ENCODE measurements around the gene ALG1L2.
"Not testable (repeated sequence)": the region's sequence is repeated elsewhere in the genome, so short reads cannot be mapped to it uniquely, and the experiment has no call there.

ALG1L2 gene, protein sequence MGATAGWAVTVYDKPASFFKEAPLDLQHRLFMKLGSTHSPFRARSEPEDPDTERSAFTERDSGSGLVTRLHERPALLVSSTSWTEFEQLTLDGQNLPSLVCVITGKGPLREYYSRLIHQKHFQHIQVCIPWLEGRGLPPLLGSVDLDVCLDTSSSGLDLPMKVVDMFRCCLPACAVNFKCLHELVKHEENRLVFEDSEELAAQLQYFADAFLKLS
- 0 to 0.37 (median 0.18) reads per million in 4 experiments for total RNA-seq

- DNase-seq, result no peak
These were observed at the start of gene ALG1L2 for GRCh38 chr3:130081351-130081881. ALG1L2 (plus strand) TSS chr3:130081831; CDS start chr3:130082017, 186 bp downstream.

GRCh38 chr3:130037126-130037815 lies 44.4 kb upstream of the ALG1L2 start:
- not testable (repeated sequence) for DNase-seq

- DNase-seq, result not testable (repeated sequence)
These were observed 38.9 kb upstream of the ALG1L2 start for GRCh38 chr3:130042736-130043135.

- not testable (repeated sequence) for DNase-seq
These were observed 38.0 kb upstream of the ALG1L2 start for GRCh38 chr3:130043658-130044057.

DNA sequence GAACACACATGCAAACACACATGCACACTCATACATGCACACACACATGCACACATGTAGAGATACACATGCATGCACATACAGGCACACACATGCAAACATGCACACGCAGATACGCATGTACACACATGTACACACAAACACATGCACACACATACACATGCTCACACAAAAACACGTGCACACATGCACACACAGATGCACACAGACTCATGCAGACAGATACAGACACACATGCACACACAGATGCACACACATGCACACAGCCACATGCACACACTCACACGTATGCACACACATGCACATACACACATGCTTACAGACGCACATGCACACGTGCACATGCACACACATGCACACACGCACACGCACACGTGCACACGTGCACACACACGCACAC lies 37.3 kb upstream of the ALG1L2 start:
- no peak for DNase-seq

- DNase-seq, result no peak
These were observed 32.9 kb upstream of the ALG1L2 start for GRCh38 chr3:130048726-130049125.

DNA sequence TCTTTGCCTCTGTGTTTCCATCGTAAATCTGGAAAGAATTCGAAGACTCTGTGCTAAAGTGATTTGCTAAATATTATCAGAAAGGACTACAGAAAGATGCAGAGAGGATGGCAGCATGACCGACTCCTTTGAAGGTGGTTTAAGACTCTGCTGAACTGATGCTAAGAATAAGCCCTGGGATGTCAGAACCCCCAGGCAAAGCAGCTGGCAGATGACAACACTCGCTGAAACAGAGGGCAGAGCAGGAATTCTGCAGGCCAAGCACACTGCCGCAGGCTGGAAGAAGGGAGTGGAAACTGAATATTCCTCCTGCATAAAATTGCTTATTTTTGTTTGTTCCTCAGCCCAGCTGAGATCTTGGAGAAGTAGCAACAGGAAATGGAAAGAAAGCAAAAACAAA lies 29.3 kb upstream of the ALG1L2 start:
- not testable (repeated sequence) for DNase-seq

DNA sequence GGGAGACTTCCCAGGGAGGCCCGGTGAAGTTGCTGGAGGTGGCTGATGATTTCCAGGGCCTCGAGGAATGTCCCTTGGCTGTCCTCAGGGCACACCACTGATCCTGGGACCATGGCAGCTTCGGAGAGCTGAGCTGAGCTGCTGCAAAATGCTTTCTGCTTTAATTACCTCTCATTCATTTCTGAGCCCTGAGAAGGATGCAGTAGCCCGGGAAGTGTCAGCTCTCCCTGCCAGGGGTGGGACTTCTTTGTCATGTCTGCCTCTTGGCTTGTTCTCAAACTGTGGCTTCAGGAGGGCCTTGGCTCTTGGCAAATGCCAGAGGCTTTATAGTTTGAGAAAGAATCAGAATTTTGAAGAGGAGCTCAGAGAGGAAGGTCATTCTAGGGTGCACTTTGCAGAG lies 28.7 kb upstream of the ALG1L2 start:
- not testable (repeated sequence) for DNase-seq

DNA sequence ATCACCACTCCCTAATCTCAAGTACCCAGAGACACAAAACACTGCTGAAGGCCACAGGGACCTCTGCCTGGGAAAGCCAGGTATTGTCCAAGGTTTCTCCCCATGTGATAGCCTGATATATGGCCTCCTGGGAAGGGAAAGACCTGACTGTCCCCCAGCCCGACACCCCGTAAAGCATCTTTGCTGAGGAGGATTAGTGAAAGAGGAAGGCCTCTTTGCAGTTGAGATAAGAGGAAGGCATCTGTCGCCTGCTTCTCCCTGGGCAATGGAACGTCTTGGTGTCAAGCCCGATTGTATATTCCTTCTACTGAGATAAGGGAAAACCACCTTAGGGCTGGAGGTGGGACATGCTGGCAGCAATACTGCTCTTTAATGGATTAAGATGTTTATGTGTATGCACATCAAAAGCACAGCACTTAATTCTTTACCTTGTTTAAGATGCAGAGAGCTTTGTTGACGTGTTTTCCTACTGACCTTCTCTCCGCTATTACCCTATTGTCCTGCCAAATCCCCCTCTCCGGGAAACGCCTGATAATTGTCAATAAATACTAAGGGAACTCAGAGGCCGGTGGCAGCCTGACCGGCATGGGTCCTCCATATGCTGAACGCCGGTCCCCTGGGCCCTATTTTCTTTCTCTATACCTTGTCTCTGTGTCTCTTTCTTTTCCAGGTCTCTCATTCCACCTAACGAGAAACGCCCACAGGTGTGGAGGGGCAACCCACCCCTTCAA lies 23.9 kb upstream of the ALG1L2 start:
- not testable (repeated sequence) for DNase-seq

- DNase-seq, result not testable (repeated sequence)
These were observed 23.4 kb upstream of the ALG1L2 start for GRCh38 chr3:130058267-130058657.

DNA sequence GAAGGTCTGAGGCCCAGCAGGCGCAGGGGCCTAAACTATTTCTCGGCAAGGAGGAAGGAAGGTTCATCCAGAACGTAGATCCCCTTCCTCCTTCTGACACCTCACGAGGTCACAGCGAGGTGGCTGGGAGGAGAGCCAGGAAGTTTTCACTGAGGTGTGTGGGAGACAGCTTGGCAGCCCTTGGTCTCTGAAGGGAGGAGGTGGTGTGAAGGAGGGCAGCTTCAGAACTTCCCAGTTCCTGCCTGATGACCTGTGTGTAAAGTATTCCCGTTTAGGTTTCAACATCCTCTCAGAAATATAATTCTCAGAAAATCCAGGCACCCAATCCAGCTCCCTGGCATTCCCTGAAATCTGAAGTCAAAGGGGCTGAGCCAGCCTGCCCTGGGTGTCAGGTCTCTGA lies 22.9 kb upstream of the ALG1L2 start:
- DNase-seq, result not testable (repeated sequence)

DNA sequence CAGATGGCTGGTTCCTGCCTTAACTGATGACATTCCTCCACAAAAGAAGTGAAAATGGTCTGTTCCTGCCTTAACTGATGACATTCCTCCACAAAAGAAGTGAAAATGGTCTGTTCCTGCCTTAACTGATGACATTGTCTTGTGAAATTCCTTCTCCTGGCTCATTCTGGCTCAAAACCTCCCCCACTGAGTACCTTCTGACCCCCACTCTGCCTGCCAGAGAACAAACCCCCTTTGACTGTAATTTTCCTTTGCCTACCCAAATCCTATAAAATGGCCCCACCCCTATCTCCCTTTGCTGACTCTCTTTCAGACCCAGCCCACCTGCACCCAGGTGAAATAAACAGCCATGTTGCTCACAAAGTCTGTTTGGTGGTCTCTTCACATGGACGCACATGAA lies 22.5 kb upstream of the ALG1L2 start:
- DNase-seq, result not testable (repeated sequence)

DNA sequence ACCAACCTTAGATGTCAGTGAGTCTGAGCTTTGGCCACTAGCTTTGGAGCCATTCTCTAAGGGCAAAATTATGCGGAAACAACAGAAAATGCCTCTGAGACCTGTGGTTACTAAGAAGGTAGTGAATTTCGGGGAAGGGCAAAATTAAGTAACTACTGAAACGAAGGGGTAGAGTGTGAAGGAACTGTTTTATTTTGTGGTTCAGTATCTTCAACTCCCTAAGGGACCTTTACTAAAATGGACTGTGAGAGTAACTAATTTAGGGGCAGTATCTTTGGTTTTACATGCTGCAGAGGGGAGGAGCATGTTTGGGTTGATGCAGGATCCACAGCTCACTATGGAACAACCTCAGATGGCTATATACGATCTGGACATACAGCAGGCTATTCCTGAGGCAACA lies 8.0 kb upstream of the ALG1L2 start:
- no peak for DNase-seq

- no peak for DNase-seq
These were observed 4.0 kb upstream of the ALG1L2 start for GRCh38 chr3:130077636-130078035.

DNA sequence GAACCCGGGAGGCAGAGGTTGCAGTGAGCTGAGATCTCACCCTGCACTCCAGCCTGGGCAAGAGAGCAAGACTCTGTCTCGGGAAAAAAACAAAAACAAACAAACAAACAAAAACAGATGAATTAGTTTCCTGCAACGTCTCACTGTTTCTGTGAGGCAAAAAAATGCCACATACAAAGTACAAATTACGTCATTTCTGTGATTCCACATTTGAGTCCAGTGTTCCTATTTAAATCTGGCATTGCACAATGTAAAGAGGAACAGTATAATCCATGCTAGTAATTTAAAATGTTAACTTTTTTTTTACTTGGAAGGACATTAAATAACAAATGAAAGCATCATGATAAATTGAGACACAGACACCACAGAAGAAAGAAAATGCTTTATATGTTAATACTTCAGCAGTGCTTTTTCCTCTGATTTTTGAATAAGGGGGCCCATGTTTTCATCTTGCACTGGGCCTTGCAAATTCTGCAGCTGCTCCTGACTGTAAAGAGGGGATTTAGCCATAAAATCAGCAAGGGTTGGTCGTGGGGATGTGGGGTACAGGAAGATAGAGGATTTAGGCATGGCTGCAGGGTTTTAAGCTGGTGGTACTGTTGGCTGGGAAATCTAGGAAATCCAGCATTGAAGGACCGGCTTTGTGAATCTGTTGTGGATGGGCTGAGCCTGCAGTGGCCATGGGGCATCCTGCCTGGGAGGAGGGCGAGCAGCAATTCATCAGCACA lies 1.9 kb downstream of the ALG1L2 start:
- not testable (repeated sequence) for DNase-seq

- DNase-seq, result no peak
These were observed 2.9 kb downstream of the ALG1L2 start for GRCh38 chr3:130084436-130084980.

GRCh38 chr3:130085881-130086280 lies 4.2 kb downstream of the ALG1L2 start:
- DNase-seq, result no peak

DNA sequence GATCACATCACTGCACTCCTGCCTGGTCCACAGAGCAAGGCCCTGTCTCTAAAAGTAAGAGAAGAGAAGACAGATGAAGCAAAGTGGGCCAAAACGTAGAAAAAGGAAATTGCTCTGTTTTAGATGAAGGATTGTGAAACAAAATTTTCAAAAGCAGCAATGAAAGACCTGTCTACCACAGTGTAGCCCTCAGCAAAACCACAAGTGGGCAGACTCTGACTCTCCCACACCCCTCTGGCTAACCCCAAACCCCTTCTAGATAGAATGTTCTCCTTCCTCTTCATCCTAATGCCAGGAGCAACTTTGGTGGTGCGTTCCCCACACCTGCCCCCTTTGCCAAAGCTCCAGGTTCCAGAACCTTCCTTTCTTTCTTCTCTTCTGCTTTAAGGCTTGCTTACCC lies 5.0 kb downstream of the ALG1L2 start:
- DNase-seq, result not testable (repeated sequence)

DNA sequence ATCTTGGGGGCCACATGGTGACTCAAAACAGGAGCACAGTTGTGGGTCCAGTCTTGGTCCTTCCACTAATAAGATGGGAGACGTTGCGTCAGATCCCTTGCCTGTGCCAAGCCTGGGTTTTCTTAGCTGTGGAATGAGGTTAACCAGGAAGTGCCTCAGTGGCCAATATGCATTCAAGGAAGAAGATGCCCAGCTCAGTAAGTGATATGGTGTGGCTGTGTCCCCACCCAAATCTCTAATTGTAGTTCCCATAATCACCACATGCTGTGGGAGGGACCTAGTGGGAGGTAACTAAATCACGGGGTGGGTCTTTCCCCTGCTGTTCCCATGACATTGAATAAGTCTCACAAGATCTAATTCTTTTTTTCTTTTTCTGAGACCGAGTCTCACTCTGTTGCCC lies 6.4 kb downstream of the ALG1L2 start:
- DNase-seq, result no peak

- not testable (repeated sequence) for DNase-seq
These were observed 9.1 kb downstream of the ALG1L2 start for GRCh38 chr3:130090681-130091080.

DNA sequence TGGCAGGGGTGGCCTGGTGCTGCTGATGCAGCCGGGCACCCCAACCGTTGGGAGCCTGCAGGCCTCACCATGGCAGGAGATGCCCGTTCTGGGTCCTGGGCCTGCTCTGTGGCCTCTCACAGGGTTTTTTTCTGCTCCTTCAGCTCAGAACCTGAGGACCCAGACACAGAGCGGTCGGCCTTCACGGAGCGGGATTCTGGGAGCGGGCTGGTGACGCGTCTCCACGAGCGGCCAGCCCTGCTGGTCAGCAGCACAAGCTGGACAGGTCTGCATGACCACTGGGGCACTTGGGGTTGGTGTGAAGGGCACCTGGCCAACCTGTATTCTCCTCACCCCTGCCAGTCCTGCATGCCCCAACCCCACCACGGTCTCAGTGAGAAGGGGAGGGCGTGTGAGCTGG lies 10.3 kb downstream of the ALG1L2 start:
- DNase-seq, result no peak

- no peak for DNase-seq
These were observed 12.2 kb downstream of the ALG1L2 start for GRCh38 chr3:130093741-130094391.

All from effector CD8-positive, alpha-beta T cell (primary cell).